Measurements from ENCODE around the gene RABL2B. TPM values are rescaled to one million over a fixed set of nuclear protein-coding genes. Genes with fewer than 3 reads are reported as not detected.

Gene RABL2B
- total RNA-seq, 1 experiment from 2014 or later = 36.7 TPM

DNA sequence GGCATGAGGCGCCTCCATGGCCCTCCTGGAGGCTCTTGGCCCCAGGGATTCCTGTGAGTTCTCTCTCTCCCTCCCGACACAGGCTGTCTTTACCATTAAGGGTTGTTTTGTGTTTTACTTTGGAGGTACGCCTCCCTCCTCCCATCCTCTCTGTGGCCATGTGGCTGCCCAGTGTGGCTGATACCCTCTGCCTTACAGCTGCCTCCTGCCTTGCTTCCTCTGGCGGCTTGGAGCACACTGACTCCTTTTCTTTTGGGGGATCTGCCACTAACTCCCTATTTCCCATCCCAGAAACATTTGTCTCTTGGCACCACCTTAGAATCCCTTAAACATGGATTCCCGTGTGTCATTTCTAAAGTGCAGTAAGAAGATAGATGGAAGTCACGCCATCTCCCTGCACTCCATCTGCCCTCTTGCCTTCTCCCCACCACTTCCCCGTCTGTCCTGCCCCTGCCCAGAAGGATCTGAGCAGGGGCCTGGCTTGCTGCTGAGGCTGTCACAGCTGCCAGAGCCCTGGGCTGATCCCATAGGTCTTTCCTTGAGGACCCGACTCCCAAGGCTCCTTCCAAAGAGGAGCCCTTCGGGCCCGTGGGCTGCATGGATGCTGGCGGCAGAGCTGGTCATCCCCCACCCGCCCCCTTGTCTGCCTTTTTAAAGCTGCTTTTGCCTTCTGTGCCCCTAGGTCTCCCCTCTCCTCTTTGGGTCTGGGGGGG is 60.6 kb downstream of the RABL2B start:
- Histone ChIP-seq H3K4me3 (replicated peaks in 1 of 2; ENCODE audit: low read depth in 1 of 2, low read length in 2 of 2) (no peak overlapping the region), H3K4me1 (ENCODE audit: control insufficient read depth in 1 of 2, insufficient read depth in 2 of 2, low read length in 2 of 2) (no peaks in the 10 kb centered on the region), H3K79me2 (ENCODE audit: insufficient read depth, low read length) (no peaks in the 10 kb centered on the region), H2AFZ (ENCODE audit: low read depth, low read length, poor library complexity, severe bottlenecking) (no peak overlapping the region), H3K27ac (ENCODE audit: low read depth, low read length) (no peak overlapping the region), H4K20me1 (ENCODE audit: insufficient read depth) (no peaks in the 10 kb centered on the region), H3K9me2 (ENCODE audit: insufficient read depth) (no peaks in the 10 kb centered on the region), H3K9me3 (ENCODE audit: control insufficient read depth in 1 of 2, insufficient read depth in 1 of 2, low read depth in 1 of 2, low read length in 2 of 2) (no peaks in the 10 kb centered on the region), H3K9ac (ENCODE audit: low read length) (no peak overlapping the region), H3K4me2 (ENCODE audit: low read length) (no peak overlapping the region), H3K36me3 (ENCODE audit: control insufficient read depth in 1 of 2, insufficient read depth in 2 of 2, low read length in 2 of 2) (peaks cover 0 to 7% of the 10 kb centered on the region in 2 experiments; a peak in 3 of 4 replicates), H3K27me3 (ENCODE audit: insufficient read depth, low read length) (no peaks in the 10 kb centered on the region)
- BruUV-seq (replicated peaks) = no TSS peak
- ChIA-PET RAD21 (ENCODE audit: low non-redundant PET in 1 of 2, low total read pairs in 2 of 2, uncharacterized antibody in 2 of 2, unreplicated experiment in 2 of 2) (no interaction called here), CTCF (no interaction called here), POLR2A (no interaction called here)
- intact Hi-C loops (cut with micrococcal nuclease) = no loop called here
- no peak for DNase-seq (ENCODE audit: low read depth, low spot score)
- TF ChIP-seq FOSL1 (IDR thresholded peaks at IDR 0.05; ENCODE audit: low read depth) = no peak
- ATAC-seq = no peak

DNA sequence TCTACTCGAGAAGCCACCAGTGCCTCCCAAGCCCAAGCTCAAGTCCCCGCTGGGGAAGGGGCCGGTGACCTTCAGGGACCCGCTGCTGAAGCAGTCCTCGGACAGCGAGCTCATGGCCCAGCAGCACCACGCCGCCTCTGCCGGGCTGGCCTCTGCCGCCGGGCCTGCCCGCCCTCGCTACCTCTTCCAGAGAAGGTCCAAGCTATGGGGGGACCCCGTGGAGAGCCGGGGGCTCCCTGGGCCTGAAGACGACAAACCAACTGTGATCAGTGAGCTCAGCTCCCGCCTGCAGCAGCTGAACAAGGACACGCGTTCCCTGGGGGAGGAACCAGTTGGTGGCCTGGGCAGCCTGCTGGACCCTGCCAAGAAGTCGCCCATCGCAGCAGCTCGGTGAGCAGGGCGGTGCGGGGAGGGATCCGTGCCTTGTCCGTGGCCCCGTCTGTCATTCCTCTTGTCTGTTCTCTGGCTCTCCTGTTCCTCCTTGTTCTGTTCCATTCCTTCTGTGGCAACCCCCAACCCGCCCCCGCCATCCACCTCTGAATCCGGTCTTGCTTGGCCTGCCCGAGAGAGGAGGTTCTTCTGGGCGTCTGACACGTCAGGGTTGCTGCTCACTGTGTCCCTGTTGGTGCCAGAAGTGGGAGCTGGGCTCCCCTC is 61.3 kb downstream of the RABL2B start:
- Histone ChIP-seq H2AFZ (ENCODE audit: low read depth, low read length, poor library complexity, severe bottlenecking) (no peak overlapping the region), H3K4me3 (replicated peaks in 1 of 2; ENCODE audit: low read depth in 1 of 2, low read length in 2 of 2) (no peak overlapping the region), H3K36me3 (ENCODE audit: control insufficient read depth in 1 of 2, insufficient read depth in 2 of 2, low read length in 2 of 2) (peaks cover 0 to 7% of the 10 kb centered on the region in 2 experiments; a peak in 3 of 4 replicates), H3K4me2 (ENCODE audit: low read length) (no peak overlapping the region), H3K4me1 (ENCODE audit: control insufficient read depth in 1 of 2, insufficient read depth in 2 of 2, low read length in 2 of 2) (no peaks in the 10 kb centered on the region), H3K79me2 (ENCODE audit: insufficient read depth, low read length) (no peaks in the 10 kb centered on the region), H3K9ac (ENCODE audit: low read length) (no peak overlapping the region), H4K20me1 (ENCODE audit: insufficient read depth) (no peaks in the 10 kb centered on the region), H3K9me2 (ENCODE audit: insufficient read depth) (no peaks in the 10 kb centered on the region), H3K27me3 (ENCODE audit: insufficient read depth, low read length) (no peaks in the 10 kb centered on the region), H3K27ac (ENCODE audit: low read depth, low read length) (no peak overlapping the region), H3K9me3 (ENCODE audit: control insufficient read depth in 1 of 2, insufficient read depth in 1 of 2, low read depth in 1 of 2, low read length in 2 of 2) (no peaks in the 10 kb centered on the region)
- DNase-seq (ENCODE audit: low read depth, low spot score) = no peak
- no peak for ATAC-seq
- no TSS peak for BruUV-seq (replicated peaks)
- ChIA-PET POLR2A (no interaction called here), RAD21 (ENCODE audit: low non-redundant PET in 1 of 2, low total read pairs in 2 of 2, uncharacterized antibody in 2 of 2, unreplicated experiment in 2 of 2) (no interaction called here), CTCF (no interaction called here)
- TF ChIP-seq ZBTB33 (IDR thresholded peaks at IDR 0.05; ENCODE audit: extremely low read depth, insufficient replicate concordance, low read length) (no peak), MAX (IDR thresholded peaks at IDR 0.05) (no peak), POLR2A (IDR thresholded peaks at IDR 0.05; ENCODE audit: borderline replicate concordance, extremely low read depth, insufficient read depth, insufficient read length) (no peak), ELF1 (IDR thresholded peaks at IDR 0.05; ENCODE audit: borderline replicate concordance, low read depth) (no peak), FOSL1 (IDR thresholded peaks at IDR 0.05; ENCODE audit: low read depth) (no peak), SP1 (IDR thresholded peaks at IDR 0.05; ENCODE audit: low read depth) (no peak), SIN3A (IDR thresholded peaks at IDR 0.05; ENCODE audit: low read depth) (no peak), TCF7L2 (IDR thresholded peaks at IDR 0.05; ENCODE audit: borderline replicate concordance, extremely low read depth, insufficient read depth, insufficient read length) (no peak), RAD21 (IDR thresholded peaks at IDR 0.05; ENCODE audit: low read depth) (no peak), CBX3 (IDR thresholded peaks at IDR 0.05; ENCODE audit: low read depth) (no peak), ZNF274 (IDR thresholded peaks at IDR 0.05; ENCODE audit: low read depth, low read length) (no peak), EZH2 (IDR thresholded peaks at IDR 0.05) (no peak), SRF (IDR thresholded peaks at IDR 0.05; ENCODE audit: low read depth) (no peak), YY1 (IDR thresholded peaks at IDR 0.05; ENCODE audit: extremely low read depth, insufficient replicate concordance, low read depth, low read length) (no peak), POLR2AphosphoS5 (IDR thresholded peaks at IDR 0.05; ENCODE audit: low read depth, low read length) (no peak), ZFX (IDR thresholded peaks at IDR 0.05) (no peak), EZH2phosphoT487 (IDR thresholded peaks at IDR 0.05; ENCODE audit: borderline replicate concordance) (no peak), JUND (IDR thresholded peaks at IDR 0.05) (no peak)
- TF ChIP-seq, protein P1, sequence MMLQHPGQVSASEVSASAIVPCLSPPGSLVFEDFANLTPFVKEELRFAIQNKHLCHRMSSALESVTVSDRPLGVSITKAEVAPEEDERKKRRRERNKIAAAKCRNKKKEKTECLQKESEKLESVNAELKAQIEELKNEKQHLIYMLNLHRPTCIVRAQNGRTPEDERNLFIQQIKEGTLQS (IDR thresholded peaks at IDR 0.05) = no peak
- intact Hi-C loops (cut with micrococcal nuclease) = no loop called here
